SK-N-SH (cell line): ENCODE results near the gene CLEC19A. TPM values are rescaled to one million over a fixed set of nuclear protein-coding genes. Genes with fewer than 3 reads are reported as not detected.

Source experiments
- CTCF ChIA-PET: fragments of 300-600, 350-600 bp; formaldehyde crosslinking; extraction: SDS; loops from one replicate; lab custom pipeline; 2021; lab: Yijun Ruan, JAX
- POLR2A ChIA-PET: fragments of 350-600 bp; sonication (Branson Sonifier 250); formaldehyde crosslinking; extraction: SDS; loops from one replicate; lab custom pipeline; 2020; ENCODE audit warnings: antibody characterized with exemption, inconsistent platforms; lab: Yijun Ruan, JAX
- DNase-seq: peaks from one replicate; pipeline ENCODE4 v3.0.0; 2012
- H2AFZ ChIP-seq: fragments of 200-600 bp; sonication (generic); 2 replicates; pipeline ENCODE4 v1.8.1; 2016; ENCODE audit warnings: antibody characterized with exemption, mild to moderate bottlenecking, low read depth
- H3F3A ChIP-seq: fragments of 200-600 bp; sonication (generic); replicated peaks from 2 replicates; pipeline ENCODE3; 2016; ENCODE audit warnings: antibody characterized with exemption, mild to moderate bottlenecking; ENCODE audit not compliant: insufficient read depth
- H3K27ac ChIP-seq, 2 experiments: fragments of 200-500 bp in 1 of 2; fragments of 200-600 bp in 1 of 2; sonication (Bioruptor generic) in 1 of 2; sonication (generic), shearing (Covaris generic) in 1 of 2; 2 replicates each; pipeline versions ENCODE4 v1.5.1 to v1.6.1; 2014 to 2016; ENCODE audit warnings: low read depth in 2 of 2, inconsistent platforms in 1 of 2, low read length in 1 of 2, mild to moderate bottlenecking in 1 of 2, mixed read lengths in 1 of 2
- H3K27me3 ChIP-seq: fragments of 200-600 bp; sonication (generic), shearing (Covaris generic); 2 replicates; pipeline ENCODE4 v1.6.1; 2016; ENCODE audit warnings: mixed run types; ENCODE audit not compliant: insufficient read depth
- H3K36me3 ChIP-seq, 2 experiments: fragments of 200-500 bp in 1 of 2; fragments of 200-600 bp in 1 of 2; sonication (Bioruptor generic) in 1 of 2; sonication (generic) in 1 of 2; replicated peaks in 1 of 2; 2 replicates each; pipeline versions ENCODE3 to v1.5.1; 2014 to 2016; ENCODE audit warnings: low read length in 1 of 2, mild to moderate bottlenecking in 1 of 2; ENCODE audit not compliant: insufficient read depth in 2 of 2, control insufficient read depth in 1 of 2
- H3K4me1 ChIP-seq, 2 experiments: fragments of 200-500 bp in 1 of 2; fragments of 200-600 bp in 1 of 2; sonication (Bioruptor generic) in 1 of 2; sonication (generic), shearing (Covaris generic) in 1 of 2; 2 replicates each; pipeline versions ENCODE4 v1.5.1 to v1.6.1; 2014 to 2016; ENCODE audit warnings: low read depth in 1 of 2, low read length in 1 of 2, mixed run types in 1 of 2; ENCODE audit not compliant: insufficient read depth in 2 of 2, control insufficient read depth in 1 of 2
- H3K4me2 ChIP-seq: fragments of 200-600 bp; sonication (generic), shearing (Covaris generic); 2 replicates; pipeline ENCODE4 v1.6.1; 2017; ENCODE audit warnings: mixed run types
- H3K4me3 ChIP-seq, 2 experiments: fragments of 200-500 bp in 1 of 2; fragments of 200-600 bp in 1 of 2; sonication (Bioruptor generic) in 1 of 2; sonication (generic), shearing (Covaris generic) in 1 of 2; 2 replicates each; pipeline versions ENCODE4 v1.5.1 to v1.8.1; 2014 to 2016; ENCODE audit warnings: low read depth in 2 of 2, inconsistent platforms in 1 of 2, low read length in 1 of 2, mild to moderate bottlenecking in 1 of 2, mixed read lengths in 1 of 2, moderate library complexity in 1 of 2
- H3K79me2 ChIP-seq: fragments of 200-600 bp; sonication (generic); 2 replicates; pipeline ENCODE4 v1.8.1; 2017; ENCODE audit warnings: mild to moderate bottlenecking; ENCODE audit not compliant: insufficient read depth
- H3K9ac ChIP-seq: fragments of 200-600 bp; sonication (generic); 2 replicates; pipeline ENCODE4 v1.6.1; 2017; ENCODE audit warnings: mixed run types
- H3K9me2 ChIP-seq: fragments of 200-600 bp; sonication (generic); 2 replicates; pipeline ENCODE4 v1.6.1; 2017; ENCODE audit warnings: mixed run types
- H3K9me3 ChIP-seq: fragments of 200-600 bp; sonication (generic); 2 replicates; pipeline ENCODE4 v1.6.1; 2017; ENCODE audit warnings: mixed run types, mild to moderate bottlenecking, moderate library complexity
- H4K20me1 ChIP-seq: fragments of 200-600 bp; sonication (generic); 2 replicates; pipeline ENCODE4 v1.6.1; 2017; ENCODE audit warnings: mild to moderate bottlenecking, mixed run types; ENCODE audit not compliant: insufficient read depth
- EZH2phosphoT487 ChIP-seq: fragments of 200-600 bp; sonication (generic); IDR thresholded peaks from 2 replicates; pipeline ENCODE4 v1.6.1; 2017; ENCODE audit warnings: low read depth, mixed run types, mild to moderate bottlenecking, antibody characterized with exemption, moderate library complexity, borderline replicate concordance
- FOSL2 ChIP-seq: IDR thresholded peaks from 2 replicates; pipeline ENCODE4 v1.4.0; 2012; ENCODE audit warnings: low read depth, mild to moderate bottlenecking, moderate library complexity, borderline replicate concordance
- GABPA ChIP-seq: IDR thresholded peaks from 2 replicates; pipeline ENCODE4 v1.4.0; 2012; ENCODE audit warnings: low read depth, mild to moderate bottlenecking
- MXI1 ChIP-seq: IDR thresholded peaks from 2 replicates; pipeline ENCODE4 v1.6.1; 2012; ENCODE audit warnings: mild to moderate bottlenecking, low read depth, low read length, improper control_type of control experiment
- NFIC ChIP-seq: IDR thresholded peaks from 2 replicates; pipeline ENCODE4 v1.4.0; 2012; ENCODE audit warnings: borderline replicate concordance
- POLR2AphosphoS5 ChIP-seq: IDR thresholded peaks from 2 replicates; pipeline ENCODE4 v1.6.1; 2012; ENCODE audit warnings: low read depth, low read length
- RAD21 ChIP-seq: IDR thresholded peaks from 2 replicates; pipeline ENCODE4 v1.6.1; 2012; ENCODE audit warnings: mild to moderate bottlenecking, low read length
- SMC3 ChIP-seq: IDR thresholded peaks from 2 replicates; pipeline ENCODE4 v1.6.1; 2012; ENCODE audit warnings: low read depth, low read length, improper control_type of control experiment
- TAF1 ChIP-seq: IDR thresholded peaks from 2 replicates; pipeline ENCODE4 v1.6.1; 2012; ENCODE audit warnings: low read depth, mild to moderate bottlenecking, low read length, moderate library complexity, borderline replicate concordance
- WGBS: methylation state at CpG from one replicate; pipeline ENCODE4 v1.1.6; 2017; ENCODE audit warnings: low lambda C conversion rate; 5-methylcytosine and 5-hydroxymethylcytosine counted together
- polyA plus RNA-seq, 3 experiments: library from polyadenylated mRNA; depleted of rRNA; stranded (reverse); fragments of >200 nt; gene quantifications; 2 replicates each; pipeline ENCODE4 v1.2.3, GENCODE V29; 2012
- TF ChIP-seq, protein P1 (sequence below): fragments of 200-600 bp; sonication (generic); IDR thresholded peaks from 2 replicates; pipeline ENCODE4 v1.6.1; 2017; ENCODE audit warnings: antibody characterized with exemption, mild to moderate bottlenecking, moderate library complexity
- TF ChIP-seq, protein P2 (sequence below): IDR thresholded peaks from 2 replicates; pipeline ENCODE4 v1.4.0; 2012; ENCODE audit warnings: low read depth, borderline replicate concordance

CLEC19A gene
- polyA plus RNA-seq, 1 of the 3 experiments (the other 2 are of a cell fraction): not detected

DNA sequence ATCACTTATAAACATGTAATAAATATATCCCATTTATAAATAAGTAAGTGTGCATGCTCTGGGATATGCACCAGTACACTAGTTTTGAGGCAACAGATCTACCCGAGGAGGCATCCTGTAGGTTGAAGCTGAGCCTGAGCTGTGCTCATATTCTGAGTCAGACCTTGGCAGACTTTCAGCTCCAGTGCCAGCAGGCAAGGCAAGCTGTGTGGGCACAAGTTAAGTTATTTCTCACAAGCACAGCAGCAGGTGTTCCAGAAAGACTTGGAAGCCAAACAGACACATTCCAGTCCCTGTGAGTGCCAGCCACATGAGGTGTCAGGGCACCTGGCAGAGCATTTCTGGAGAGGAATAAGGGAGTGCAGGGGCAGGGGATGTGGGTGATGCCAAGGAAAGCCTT, 1.3 kb upstream of the CLEC19A start (continued):
- TF ChIP-seq, protein P1, sequence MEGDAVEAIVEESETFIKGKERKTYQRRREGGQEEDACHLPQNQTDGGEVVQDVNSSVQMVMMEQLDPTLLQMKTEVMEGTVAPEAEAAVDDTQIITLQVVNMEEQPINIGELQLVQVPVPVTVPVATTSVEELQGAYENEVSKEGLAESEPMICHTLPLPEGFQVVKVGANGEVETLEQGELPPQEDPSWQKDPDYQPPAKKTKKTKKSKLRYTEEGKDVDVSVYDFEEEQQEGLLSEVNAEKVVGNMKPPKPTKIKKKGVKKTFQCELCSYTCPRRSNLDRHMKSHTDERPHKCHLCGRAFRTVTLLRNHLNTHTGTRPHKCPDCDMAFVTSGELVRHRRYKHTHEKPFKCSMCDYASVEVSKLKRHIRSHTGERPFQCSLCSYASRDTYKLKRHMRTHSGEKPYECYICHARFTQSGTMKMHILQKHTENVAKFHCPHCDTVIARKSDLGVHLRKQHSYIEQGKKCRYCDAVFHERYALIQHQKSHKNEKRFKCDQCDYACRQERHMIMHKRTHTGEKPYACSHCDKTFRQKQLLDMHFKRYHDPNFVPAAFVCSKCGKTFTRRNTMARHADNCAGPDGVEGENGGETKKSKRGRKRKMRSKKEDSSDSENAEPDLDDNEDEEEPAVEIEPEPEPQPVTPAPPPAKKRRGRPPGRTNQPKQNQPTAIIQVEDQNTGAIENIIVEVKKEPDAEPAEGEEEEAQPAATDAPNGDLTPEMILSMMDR: no peak

DNA sequence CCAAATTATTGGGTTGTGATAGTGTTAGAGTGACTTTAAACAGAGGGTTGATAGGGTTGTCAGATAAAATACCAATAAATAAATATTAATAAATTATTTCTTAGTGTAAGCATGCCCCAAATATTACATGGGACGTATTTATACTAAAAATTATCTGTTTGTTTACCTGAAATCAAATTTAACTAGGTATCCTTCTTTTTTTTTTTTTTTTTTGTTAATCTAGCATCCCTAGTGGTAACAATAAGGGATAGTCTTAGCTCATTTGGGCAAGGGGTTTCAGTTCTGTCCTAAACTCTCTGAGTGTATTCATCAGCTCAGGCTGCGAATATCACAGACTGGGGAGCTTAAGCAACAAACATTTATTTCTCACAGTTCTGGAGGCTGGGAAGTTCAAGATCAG, 1.3 kb downstream of the CLEC19A start:
- H4K20me1 ChIP-seq: no peaks in the 10 kb centered on the region
- WGBS: 36% methylated on average over 2 of the region's 2 CpGs
- H3F3A ChIP-seq: no peaks in the 10 kb centered on the region
- no peak overlapping the region for H2AFZ ChIP-seq
- no peaks in the 10 kb centered on the region for H3K27me3 ChIP-seq
- no peak overlapping the region for H3K4me2 ChIP-seq
- no peaks in the 10 kb centered on the region for H3K9me3 ChIP-seq
- H3K4me3 ChIP-seq: no peak overlapping the region
- ChIA-PET POLR2A (no interaction called here), CTCF (interaction anchor here (0.9 to 2.1 kb wide), 3 partner anchors 10 to 107 kb away, joined by 3 to 5 read pairs (median 3); no protein-coding TSS in a partner anchor)
- TF ChIP-seq POLR2AphosphoS5: no peak
- TF ChIP-seq FOSL2: no peak
- no peak for TF ChIP-seq EZH2phosphoT487
- no peak for TF ChIP-seq MXI1
- no peak for TF ChIP-seq RAD21
- TF ChIP-seq, protein P2, sequence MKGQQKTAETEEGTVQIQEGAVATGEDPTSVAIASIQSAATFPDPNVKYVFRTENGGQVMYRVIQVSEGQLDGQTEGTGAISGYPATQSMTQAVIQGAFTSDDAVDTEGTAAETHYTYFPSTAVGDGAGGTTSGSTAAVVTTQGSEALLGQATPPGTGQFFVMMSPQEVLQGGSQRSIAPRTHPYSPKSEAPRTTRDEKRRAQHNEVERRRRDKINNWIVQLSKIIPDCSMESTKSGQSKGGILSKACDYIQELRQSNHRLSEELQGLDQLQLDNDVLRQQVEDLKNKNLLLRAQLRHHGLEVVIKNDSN: no peak
- no peak for TF ChIP-seq NFIC
- TF ChIP-seq GABPA: no peak
- no peak for TF ChIP-seq SMC3
- no peak for TF ChIP-seq TAF1
- TF ChIP-seq, protein P1: no peak
- no peak overlapping the region for H3K27ac ChIP-seq
- H3K4me1 ChIP-seq: peaks cover 0 to 8% of the 10 kb centered on the region in 2 experiments; a peak in 1 of 4 replicates
- no peaks in the 10 kb centered on the region for H3K9me2 ChIP-seq
- no peak overlapping the region for H3K9ac ChIP-seq
- no peaks in the 10 kb centered on the region for H3K79me2 ChIP-seq
- no peak for DNase-seq
- no peaks in the 10 kb centered on the region for H3K36me3 ChIP-seq
